Pulmonary artery endothelial cell (primary cell): ENCODE measurements around the gene COG5. TPM values are rescaled to one million over a fixed set of nuclear protein-coding genes. Genes with fewer than 3 reads are reported as not detected.
A peak's percentile ranks its signal among the peaks of the same experiment; 100 is the strongest.

Experiments
- DNase-seq: peaks from one replicate; pipeline ENCODE4 v3.0.0-alpha.2; 2011; ENCODE audit warnings: low read depth, low spot score
- total RNA-seq: library from RNA; depleted of rRNA; stranded (reverse); fragments of >200 nt; gene quantifications from 2 replicates; pipeline ENCODE4 v1.2.3, GENCODE V29; 2014

The COG5 gene
- total RNA-seq: 49.7 and 65.3 TPM in 2 replicates

DNA sequence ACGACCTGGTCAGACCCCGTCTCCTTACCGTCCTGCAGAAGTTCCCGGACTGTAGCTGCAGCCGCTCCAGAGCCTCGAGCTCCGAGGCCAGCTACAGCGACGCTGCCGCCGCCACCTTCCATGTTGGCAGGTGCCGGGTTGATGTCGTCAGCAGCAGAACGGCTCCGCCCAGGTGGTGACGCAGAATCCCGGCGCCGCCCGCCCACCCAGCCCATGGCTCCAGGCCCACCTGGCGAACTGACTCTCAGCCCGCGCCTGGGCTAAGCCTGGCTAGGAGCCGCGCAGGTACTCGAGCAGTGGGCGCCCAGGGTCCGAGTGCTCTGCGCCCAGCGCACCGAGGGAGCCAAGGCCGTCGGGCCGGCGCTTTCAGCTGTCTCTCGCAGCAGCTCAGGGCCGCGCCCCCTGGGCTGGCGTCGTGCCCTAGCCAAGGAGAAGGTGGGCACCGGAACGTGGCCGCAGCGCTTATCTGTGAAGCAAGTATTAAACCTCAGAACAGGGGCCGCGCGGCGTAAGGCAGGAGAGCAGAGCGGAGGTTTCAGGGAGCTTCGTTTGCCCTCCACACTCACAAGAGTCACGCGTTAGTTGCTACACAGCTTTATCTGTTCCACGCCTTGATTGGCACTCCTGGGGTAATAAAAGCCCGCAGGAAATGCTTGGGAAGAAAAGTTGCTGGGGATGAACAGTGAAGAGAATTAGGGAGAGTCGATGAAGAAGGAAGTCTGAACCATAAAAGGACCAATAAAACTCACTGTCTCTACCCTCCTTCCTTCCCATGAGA is at the start of gene COG5, which contains the start of gene DUS4L:
Gene COG5, minus strand, starts transcription at position 146 of the 778 bp plus-strand sequence. Its CDS starts 24 bp downstream, at position 122.
Gene DUS4L, plus strand, starts transcription at position 197 of the 778 bp plus-strand sequence. CDS start 3,100 bp downstream, outside the sequence.
- DNase-seq: no peak

DNA sequence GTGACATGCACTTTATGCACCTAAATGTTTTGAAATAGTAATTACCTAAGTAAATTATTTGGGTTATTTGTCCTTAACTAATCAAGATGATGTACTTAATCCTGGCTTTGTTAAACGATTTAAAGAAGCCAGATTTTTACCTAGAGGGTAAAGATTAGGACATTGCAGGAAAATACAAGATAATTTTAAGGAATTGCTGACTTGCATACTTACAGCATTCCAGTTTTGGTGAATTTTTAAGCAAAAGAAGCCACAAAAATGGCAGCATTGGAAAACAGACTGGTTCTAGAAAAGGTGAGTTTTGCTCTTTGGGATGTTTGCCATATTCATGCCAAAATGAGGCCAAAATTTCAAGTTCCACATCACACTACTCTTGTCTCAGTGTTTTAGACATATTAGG is 49.7 kb upstream of the COG5 start:
- no peak for DNase-seq

DNA sequence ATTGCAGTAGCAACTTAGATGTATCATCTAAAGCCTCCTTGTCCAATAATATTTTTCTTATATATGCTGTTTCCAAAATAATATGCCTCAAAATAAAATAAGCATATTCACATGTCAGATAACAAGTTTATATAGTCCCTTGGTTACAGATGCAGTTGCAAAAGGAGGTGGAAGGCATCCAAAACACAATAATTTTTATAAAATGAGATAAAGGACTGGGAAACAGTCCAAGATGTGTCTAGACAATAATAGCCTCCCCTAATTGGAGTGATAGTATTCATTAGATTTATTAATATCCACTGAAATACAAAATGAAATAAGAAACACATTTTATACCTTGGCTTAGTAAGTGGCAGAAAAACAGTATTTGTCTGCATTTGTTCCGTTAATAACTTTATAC is 46.6 kb upstream of the COG5 start:
- no peak for DNase-seq

DNA sequence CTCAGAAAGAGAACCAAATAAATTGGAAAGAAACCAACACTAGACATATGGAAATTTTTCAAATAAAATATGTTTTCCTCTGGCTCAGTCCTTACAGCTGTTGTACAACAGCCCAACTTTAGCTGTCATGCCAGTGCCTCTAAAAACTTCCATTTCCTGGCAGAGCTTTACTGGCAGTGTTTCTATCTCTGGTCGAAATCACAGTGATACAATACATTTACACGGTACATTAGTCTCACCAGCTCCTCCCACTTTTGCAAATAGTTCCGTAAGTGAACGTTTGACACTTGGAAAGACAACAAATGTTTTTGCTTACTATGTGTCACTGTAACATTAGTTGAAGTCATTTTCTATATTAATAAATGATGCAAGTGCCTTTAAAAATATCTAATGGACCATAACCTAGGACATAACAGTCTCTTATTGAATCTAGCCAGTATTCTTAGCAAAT is 46.1 kb upstream of the COG5 start:
- peak; percentile 37 for DNase-seq

DNA sequence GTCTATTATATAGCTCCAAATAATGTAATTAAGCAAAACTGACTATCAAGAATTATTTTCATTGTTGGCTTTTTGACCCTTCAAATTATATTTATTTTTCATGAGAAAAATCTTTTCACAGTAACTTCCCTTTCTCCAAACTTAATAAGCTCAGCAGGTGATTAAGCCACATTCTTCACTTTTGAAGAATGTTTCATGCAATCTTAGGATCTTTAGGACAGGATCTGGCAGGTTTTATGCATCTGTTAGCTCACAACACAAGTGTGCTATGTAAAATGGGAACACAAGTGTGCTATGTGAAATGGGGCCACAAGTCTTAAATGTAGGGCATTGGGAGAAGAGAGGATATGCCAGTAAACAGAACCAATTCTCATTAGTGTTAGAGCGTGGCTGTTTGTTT is 42.6 kb upstream of the COG5 start:
- DNase-seq: no peak

DNA sequence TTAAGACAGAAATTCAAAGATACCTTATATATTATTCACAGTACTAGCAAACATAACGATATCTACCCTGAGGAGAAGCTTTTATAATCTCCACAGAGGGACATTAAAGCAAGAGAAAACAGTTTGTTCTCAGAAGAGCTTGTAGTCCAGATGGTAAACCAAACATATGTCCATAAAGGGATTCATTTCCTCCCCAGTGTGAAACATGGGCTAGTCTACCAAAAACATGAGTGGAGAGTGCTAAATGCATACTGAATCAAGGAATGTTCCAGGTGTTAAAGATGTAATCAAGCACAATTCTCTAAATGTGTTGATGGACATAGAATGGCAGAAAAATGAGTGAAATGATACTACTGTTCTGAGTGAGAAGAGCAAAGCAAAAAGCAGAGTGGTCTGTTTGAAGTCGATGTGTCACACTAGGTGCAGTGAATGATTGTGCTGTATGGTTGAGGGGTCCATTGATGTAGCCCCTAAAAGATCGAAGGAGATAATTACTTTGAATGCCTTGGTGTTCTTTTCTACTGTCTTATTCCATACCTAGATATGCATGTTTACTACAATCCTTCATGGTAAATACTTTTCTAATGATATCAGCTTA is 41.6 kb upstream of the COG5 start:
- no peak for DNase-seq

DNA sequence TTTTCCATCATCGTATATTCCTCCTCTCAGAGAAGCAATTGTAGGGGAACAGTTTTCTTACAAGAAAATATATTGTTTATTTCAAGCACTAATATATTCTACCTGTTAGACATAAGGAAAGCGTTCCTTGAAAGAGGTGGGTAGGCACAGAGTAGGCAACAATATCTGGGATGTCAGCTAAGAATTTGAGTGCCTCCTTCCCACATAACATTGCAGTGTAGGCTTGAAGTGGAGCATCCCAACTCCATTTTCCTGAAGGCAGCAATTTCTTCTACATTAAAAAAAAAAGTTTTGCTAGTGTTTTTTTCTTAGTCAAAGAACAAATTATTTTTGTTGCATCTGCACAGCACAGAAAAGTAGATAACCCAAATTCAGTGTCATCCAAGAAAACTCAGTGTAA is 37.1 kb upstream of the COG5 start:
- no peak for DNase-seq

DNA sequence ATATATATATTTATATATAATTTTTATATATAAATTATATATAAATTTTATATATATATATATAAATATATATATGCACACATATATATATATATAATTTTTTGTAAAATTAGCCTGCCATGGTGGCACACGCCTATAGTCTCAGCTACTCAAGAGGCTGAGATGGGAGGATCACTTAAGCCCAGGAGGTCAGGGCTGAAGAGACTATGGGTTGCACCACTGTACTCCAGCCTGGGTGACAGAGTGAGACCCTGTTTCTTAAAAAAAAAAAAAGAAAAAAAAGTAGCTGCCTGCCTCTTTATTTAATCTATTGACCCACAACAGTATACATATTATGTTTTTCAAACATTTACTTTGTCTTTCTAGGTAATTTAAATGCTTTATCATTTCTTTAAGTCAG is 35.5 kb upstream of the COG5 start:
- no peak for DNase-seq

DNA sequence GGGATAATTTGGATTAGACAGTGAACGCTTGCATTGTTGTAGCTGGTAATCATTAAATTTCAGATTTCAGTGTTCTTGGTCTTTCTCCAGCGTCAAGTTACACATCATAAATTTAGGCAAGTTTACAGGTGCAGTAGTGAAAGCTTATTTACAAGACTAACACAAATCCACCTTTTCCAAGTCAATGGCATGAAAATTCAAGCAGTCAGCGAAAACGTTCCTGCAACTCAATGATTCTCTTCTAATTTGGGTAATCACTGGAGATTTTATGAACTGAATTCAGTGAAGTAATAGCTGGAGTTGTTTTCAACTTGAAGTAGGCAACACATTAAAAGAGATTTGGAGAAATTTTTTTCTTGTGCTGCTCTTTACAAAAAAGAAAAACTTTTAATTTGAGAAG is 34.2 kb upstream of the COG5 start:
- no peak for DNase-seq

DNA sequence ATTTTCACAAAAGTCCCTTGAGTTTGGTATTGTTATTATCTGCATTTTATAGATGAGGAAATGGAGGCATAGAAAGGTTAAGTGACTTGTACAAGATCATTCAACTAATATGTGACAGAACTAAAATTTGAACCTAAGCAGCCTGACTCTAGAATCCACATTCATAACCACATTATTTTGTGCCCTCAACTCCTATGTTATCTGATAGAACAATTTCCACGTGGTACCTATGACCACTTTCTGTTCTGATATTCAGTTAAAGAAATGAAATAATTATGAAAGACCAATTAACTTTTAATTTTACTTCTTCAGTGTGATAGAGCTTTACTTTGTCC is 33.8 kb upstream of the COG5 start:
- no peak for DNase-seq

DNA sequence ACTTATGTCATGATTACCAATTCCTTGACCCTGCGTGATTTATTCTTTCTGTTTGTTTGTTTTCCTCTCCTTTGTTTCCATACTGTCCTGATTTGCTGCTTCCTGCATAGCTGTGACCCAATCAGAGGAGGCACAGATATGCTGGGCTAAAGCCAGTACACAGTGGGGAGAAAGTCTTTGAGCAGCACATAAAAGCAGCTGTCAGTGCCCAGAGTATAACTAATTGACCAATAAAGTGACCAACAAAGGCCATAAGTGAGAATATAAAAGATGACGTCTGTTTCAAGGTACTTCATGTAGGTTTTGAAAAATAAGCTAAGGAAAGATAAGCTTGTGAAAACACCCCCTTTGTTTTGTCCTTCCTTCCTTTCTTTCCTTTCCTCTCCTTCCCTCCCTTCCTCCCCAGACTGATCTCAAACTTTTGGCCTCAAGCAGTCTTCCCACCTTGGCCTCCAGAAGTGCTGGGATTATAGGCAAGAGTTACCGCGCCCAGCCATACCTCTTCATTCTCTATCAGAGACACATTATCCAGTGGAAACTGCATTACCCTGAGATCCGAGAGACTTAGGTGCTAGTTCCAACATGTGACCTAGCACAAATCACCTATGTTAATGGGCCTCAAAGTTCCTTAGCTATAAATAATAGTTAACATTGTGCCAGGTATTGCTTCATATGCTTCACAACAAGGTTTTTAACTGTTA is 33.3 kb upstream of the COG5 start:
- peak; percentile 96 for DNase-seq

DNA sequence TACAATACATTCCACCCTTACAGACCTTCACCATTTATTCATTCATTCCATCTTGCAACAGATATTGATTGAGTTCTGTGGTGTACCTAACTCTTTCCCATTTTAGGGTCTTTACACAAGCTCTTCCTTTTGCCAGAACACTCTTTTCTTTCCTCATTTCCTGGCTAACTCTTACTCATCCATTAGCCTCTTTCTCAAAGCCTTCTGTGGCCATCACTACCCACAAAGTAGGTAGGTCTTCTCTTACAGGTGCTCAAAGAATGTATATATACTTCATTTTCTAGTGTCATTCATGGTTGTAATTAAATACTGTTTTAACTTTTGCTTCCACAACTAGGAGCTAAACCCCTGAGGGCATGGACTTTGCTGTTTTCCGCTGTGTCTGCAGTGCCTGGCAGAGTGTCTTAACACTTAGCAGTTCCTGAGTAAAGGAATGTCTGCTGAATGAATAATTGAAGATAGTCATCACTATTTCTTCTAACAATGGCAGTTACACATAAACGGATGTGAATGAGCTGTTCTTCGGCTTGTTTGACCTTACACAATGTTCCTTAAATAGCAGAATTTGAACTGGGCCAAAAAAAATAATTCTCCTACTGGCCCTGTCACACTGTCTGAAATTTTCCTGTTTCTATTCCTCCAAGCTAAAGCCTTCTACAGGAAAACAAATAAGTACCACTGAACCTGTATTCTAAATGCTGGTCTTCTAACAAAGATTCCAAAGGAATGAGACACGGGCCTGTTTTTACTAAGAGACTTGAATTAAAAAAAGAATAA is 31.4 kb upstream of the COG5 start:
- peak; percentile 97 for DNase-seq

DNA sequence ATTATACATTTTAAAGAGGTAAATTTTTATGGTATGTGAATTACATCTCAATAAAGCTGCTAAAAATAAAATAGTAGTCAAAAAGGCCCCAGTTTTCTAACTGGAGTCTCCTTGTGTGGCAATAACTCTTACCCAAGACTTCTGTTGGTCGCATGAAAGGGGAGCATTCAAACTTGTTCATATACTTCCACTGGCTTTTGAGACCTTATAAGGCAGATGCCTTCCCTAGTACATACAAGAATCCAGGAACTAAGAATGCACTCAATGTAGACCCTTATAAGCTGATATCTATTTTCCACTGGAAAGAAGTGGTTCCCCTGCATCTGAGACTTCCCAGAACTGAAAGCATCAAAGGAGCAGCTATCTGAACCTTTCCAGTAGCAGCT is 29.3 kb upstream of the COG5 start:
- no peak for DNase-seq

DNA sequence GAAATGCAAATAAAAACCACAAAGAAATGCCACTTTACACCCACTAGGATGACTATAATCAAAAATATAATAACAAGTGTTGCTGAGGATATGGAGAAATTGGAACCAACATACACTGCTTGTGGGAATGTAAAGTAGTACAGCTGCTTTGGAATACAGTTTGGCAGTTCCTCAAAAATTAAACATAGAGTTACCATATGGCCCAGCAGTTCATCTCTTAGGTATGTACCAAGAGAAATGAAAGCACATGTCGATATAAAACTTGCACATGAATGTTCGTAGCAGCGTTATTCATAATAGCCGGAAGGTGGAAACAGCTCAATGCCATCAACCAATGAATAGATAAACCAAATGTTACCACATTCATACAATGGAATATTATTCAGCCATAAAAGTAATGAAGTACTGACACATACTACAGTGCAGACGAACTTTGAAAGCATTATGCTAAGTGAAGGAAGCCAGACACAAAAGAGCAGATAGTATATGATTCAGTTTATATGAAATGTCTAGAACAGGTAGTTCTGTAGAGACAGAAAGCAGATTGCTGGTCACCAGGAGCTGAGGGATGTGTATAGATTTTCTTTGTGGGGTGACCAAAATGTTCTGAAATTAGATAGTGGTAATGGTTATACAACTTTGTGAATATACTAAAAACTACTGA is 28.8 kb upstream of the COG5 start:
- no peak for DNase-seq

DNA sequence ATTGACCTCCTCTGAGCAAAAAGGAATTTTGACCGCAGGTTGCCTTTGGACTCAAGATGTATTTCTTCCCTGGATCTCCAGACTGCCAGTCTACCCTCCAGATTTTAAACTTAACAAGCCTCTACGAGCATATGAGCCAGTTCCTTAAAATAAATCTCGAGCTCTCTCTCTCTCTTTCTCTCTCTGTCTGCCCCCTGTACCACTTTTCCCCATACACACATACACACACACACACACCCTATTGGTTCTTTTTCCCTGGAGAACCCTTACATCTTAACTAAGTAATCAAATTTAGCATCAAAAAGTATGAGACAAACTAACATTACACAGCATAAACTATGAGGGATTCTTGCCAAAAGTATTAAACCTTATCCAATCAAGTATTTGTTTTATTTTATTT is 27.7 kb upstream of the COG5 start:
- DNase-seq: no peak

DNA sequence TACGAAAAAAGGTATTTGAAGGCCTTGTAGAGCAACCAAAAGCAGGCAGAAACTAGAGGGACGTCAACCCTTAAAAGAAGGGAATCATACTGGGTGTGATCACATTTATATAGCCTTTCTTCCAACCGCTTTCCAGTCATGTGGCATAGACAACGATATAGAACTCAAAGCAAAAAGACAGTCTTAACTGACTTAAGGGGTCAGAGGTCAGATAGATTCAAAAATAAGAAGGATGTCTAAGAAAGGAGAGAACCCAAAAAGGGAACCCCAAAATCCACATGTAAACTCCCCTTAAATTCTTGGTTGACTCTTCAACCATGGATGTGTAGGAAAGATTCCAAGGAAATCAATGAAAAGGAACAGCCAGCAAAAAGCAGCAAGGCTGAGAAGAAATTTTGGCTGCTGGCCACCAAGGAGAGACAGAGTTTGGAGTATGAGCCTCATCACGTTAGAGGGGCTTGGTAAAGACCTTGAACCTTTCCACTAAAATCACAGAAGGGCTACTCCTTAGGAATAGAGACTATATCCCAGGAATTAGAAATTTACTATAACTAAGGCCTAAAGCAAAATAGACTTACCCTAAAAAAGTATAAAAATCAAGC is 24.9 kb upstream of the COG5 start:
- no peak for DNase-seq

DNA sequence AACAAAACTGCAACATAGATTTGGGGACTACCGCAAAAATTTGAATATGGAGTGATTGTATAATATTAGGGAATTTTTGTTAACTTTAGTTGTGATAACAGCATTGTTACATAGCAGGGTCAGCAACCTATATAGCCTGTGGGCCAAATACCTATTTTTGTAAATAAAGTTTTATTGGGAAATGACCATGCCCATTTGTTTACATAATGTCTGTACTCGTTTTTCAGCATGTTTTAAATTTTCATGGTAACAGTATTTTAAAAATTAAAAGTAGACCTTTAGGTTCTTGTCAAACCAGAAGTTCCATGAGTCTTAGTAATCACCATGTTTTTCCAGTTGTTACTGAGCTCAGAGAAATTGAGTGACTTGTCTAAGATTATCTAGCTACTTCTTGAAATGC is 21.0 kb upstream of the COG5 start:
- no peak for DNase-seq

DNA sequence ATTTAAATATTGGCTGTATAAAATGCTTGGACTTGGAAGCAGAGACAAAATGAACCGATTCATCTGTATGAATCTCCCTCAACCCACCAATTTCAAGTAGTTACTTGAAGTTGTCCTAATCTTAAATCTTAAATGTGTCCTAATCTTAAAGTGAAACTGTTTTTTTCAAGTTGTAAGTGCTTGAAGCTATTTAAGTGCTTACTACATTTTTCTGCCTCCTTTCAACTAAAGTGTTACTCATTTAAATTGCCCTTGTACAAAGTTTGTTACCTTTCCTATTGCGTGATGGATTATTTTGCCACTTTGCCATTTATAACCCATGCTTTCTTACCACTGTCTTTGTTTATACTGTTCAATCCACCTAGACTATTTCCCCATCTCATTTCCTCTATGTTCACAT is 19.2 kb upstream of the COG5 start:
- DNase-seq: no peak

DNA sequence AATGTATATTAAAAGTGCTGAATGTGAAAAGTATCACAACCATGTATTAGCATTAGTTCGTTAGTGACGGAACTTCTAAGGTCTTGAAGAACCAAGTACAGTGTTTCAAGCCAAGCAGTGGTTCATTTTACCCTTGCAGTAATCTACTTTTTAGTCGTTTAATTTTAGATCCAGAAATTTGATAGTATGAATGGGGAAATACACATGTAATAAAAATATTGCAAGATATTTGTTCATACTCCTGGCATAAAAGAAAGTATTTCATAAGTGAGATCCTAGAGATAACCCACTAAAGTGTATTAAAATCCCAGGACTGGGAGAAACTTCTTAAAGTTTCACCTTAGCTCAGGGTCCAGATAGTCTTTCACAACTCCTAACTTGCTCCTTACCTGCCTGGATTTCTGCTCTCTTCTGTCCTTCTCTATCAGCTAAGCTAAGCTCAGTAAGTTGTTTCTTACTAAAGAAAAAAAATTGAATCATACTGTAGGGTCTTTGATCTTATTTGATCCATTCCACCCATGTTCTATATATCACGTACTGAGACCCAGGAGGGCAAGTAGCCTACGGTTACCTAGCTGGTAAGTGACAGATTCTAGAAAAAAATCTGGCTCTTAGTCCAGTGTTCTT is 17.8 kb upstream of the COG5 start:
- no peak for DNase-seq

DNA sequence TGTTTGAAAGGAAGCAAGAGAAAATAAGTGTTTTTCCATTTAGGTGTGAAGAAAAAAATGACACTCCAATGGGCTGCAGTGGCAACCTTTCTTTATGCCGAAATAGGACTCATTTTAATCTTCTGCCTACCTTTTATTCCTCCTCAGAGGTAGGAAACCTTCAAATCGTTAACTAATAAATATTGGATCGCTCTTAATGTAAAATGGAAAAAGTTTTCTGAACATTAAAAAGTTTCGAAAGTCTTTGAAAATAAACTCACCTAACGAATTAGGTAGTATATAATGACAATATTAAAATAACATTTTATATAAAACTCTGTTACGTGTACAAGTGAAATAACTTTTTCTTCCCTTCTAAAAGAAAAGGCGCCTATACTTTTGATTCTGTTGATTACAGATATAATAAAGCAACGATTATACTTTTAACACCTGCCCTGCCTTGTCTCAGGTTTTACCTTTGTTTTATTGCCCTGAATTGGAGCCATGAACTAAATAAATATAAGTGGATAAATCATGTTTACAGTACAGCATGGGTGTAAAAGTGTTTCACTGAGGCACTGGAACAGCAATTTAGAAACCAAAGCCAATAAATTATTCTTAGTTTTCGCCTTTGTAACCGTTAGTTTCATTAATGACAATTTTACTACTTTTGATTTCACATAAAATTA is 17.1 kb upstream of the COG5 start:
- no peak for DNase-seq
